Measurements from ENCODE around the gene SND1. TPM values are rescaled to one million over a fixed set of nuclear protein-coding genes. Genes with fewer than 3 reads are reported as not detected.

SND1 gene
- total RNA-seq, 1 donor = 202 TPM

DNA sequence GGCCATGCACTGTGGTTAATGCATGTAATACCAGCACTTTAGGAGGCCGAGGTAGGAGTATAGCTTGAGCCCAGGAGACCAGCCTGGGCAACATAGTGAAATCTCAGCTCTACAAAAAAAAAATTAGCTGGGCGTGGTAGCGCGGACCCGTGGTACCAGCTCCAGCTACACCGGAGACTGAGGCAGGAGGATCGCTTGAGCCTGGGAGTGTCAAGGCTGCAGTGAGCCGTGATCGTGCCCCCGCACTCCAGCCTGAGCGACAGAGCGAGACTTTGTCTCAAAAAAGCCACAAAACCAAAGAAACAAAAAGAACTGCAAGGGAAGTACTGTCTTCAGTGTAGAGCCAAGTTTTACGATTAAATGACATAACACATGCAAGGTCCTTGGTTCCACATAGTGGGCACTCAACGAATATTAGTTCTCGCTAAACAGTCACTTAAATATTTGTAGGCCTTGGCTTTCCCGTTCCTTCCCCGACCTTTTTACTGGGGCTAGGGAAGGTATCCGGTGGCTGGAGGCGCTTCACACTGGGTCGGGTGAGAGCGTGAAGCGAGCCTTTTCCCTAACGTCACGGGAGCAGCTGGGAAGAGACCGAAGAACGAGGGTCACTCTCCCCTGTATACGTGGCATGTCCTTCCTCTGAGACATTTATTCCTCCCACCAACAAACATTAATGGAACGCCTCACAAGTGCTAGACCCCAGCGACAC lies 993 bp upstream of the SND1 start:
- TF ChIP-seq, protein P1, sequence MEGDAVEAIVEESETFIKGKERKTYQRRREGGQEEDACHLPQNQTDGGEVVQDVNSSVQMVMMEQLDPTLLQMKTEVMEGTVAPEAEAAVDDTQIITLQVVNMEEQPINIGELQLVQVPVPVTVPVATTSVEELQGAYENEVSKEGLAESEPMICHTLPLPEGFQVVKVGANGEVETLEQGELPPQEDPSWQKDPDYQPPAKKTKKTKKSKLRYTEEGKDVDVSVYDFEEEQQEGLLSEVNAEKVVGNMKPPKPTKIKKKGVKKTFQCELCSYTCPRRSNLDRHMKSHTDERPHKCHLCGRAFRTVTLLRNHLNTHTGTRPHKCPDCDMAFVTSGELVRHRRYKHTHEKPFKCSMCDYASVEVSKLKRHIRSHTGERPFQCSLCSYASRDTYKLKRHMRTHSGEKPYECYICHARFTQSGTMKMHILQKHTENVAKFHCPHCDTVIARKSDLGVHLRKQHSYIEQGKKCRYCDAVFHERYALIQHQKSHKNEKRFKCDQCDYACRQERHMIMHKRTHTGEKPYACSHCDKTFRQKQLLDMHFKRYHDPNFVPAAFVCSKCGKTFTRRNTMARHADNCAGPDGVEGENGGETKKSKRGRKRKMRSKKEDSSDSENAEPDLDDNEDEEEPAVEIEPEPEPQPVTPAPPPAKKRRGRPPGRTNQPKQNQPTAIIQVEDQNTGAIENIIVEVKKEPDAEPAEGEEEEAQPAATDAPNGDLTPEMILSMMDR (IDR thresholded peaks at IDR 0.05; ENCODE audit: insufficient read depth, low read length) = no peak
- peak overlapping the region; percentile 99 for H3K4me3 ChIP-seq (ENCODE audit: low read depth, low read length)
- no peak for DNase-seq (ENCODE audit: low read depth)

DNA sequence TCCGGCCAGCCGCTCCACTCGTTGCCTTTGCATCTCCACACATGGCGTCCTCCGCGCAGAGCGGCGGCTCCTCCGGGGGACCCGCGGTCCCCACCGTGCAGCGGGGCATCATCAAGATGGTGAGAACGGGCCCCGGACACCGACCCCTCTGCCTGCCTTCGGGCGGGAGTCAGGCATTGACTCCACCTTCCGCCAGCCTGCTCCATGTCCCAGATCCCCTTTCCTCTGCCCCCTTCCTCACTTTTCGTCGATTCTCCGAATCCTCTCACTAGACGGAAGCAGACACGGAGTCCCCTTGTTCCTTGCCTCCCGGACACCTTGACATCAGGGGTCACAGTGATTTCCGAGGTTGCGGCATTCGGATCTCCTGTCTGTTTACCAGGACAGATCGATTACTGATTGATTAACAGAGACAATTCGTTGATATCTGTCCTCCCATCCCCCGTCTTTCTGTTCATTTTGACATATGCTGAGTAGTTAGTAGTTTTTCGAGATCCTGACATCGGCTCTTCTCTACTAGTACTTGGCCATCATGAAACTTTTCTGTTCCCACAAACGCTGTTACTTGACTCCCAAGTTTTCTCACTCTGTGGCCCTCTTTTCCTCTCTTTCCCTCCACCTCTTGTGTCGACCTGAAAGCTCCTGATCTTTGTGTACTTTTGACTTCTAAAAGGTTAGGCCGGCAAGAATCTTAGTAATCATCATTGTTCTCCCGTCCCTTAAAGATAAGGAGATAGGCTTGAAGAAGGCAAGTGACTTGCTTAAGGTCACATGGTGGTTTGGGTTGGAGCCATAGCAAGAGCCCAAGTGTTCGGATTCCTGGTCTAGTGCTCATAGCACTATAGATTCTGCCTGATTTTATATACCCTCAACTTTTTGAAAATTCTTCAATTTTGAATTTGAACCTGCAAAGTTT lies 597 bp downstream of the SND1 start:
- peak; percentile 59 for DNase-seq (ENCODE audit: low read depth)
- peak overlapping the region; percentile 99 for H3K4me3 ChIP-seq (ENCODE audit: low read depth, low read length)

DNA sequence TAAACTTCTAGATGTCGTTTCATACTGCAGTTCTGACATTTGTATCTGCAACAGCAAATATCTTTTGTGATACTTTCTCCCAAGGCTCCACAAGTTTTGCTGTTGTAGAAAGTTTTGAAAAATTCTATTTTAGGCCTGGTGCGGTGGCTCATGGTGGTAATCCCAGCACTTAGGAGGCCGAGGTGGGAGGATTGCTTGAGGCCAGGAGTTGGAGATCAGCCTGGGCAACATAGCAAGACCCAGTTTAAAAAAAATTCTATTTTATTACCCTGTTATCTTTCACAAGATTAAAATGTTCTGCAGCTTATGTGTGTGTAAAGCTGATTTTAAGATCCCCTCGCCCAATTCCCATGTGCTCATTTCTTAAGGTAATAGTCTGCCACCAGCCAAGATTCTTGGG lies 1.4 kb downstream of the SND1 start:
- TF ChIP-seq, protein P1 (IDR thresholded peaks at IDR 0.05; ENCODE audit: insufficient read depth, low read length) = no peak

More for the DNA sequence above, 597 bp downstream of the SND1 start:
- TF ChIP-seq, protein P1 (IDR thresholded peaks at IDR 0.05; ENCODE audit: insufficient read depth, low read length) = no peak

DNA sequence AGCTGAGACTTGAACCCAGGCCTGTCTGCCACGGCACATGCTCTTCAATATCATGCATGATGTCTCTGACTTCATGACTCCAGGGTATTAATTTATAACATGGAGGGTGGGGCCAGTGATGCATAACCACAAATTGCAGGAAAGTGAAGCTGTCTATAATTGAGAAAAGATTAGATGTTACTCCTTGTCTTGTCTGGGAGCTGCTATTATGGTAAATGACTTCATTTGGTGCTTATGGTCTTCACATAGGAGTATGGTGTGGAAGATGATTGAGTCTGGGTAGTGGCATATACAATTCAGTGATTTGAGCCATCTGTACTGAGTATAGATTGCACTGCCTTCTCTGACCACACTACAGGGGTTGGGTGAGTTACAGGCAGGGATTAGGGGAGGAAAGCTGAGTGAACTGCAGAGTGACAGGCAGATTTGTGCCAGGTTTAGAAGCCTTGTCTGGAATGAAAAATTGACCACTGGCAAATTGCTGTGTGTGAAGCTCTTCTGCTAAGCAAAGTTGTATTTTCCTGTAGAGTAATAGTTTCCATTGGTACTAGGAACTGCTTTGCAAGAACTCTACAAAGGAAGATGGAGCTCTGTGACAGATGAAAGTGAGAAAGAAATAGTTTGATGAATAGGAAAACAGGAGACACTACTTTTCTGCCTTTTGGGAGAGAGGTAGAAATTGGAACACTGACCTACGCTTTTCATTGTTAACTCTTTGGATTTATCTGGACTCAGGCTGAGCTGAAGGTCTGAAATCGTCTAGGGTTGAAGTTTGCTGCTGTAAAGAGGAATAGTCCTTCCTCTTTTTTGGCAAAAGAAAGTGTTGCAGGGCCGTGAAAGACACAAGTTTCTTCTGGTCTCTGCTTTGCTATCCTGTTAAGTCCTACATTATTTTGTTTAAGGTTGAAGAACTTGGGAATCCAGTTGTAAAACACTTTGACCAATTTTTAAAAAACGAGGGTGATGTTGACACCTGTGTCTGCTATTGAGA lies 2.7 kb downstream of the SND1 start:
- H3K4me3 ChIP-seq (ENCODE audit: low read depth, low read length) = peak overlapping the region; percentile 99
- DNase-seq (ENCODE audit: low read depth) = peak; percentile 34
- TF ChIP-seq, protein P1 (IDR thresholded peaks at IDR 0.05; ENCODE audit: insufficient read depth, low read length) = peak; percentile 17

More for the DNA sequence above, 1.4 kb downstream of the SND1 start:
- H3K4me3 ChIP-seq (ENCODE audit: low read depth, low read length) = peak overlapping the region; percentile 99
- DNase-seq (ENCODE audit: low read depth) = no peak

DNA sequence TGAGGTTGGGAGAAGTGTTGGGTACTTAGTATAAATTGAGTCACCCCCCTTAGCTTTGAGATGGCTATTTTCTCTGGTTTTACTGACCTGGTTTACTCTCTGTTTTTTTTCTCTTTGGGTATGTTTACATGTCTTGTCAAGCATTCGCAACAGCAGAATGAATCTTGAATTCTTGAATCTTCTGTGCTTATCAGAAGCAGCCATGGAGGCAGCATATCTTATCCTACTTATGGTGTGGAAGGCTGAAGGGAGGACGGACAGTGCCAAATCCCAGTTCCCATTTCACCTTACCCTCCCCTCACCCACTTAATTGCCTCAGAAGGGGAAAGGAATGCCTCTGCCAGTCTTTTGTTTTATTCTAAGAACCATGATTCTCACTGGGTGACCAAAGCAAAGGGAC lies 3.7 kb downstream of the SND1 start:
- H3K4me3 ChIP-seq (ENCODE audit: low read depth, low read length) = no peak overlapping the region
- no peak for DNase-seq (ENCODE audit: low read depth)
- TF ChIP-seq, protein P1 (IDR thresholded peaks at IDR 0.05; ENCODE audit: insufficient read depth, low read length) = no peak

DNA sequence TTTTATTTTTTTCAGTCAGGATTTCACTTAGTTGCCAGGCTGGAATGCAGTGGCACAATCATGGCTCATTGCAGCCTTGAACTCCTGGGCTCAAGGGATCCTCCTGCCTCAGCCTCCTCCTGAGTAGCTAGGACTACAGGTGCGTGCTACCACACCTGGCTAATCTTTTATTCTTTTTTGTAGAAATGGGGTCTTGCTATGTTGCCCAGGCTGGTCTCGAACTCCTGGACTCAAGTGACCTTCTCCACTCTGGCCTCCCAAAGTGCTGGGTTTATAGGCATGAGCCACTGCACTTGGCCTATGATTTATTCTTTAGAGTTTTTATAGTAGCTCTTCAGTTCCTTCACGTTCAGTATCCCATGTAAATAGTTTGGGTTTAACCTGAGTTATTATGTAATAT lies 5.5 kb downstream of the SND1 start:
- no peak overlapping the region for H3K4me3 ChIP-seq (ENCODE audit: low read depth, low read length)
- TF ChIP-seq, protein P1 (IDR thresholded peaks at IDR 0.05; ENCODE audit: insufficient read depth, low read length) = no peak
- no peak for DNase-seq (ENCODE audit: low read depth)
